SU-DHL-6 (cell line): Measurements from ENCODE around the gene SLC38A1.

Experiments used
- CTCF ChIP-seq: fragments of 200-600 bp; sonication (generic); IDR thresholded peaks from one replicate; pipeline ENCODE4 v1.5.1; 2017; ENCODE audit warnings: antibody characterized with exemption, mild to moderate bottlenecking, low read length, moderate library complexity; ENCODE audit not compliant: insufficient read depth, poor library complexity, severe bottlenecking
- EZH2phosphoT487 ChIP-seq: fragments of 200-600 bp; sonication (generic), shearing (Covaris generic); conservative IDR thresholded peaks from 2 replicates; pipeline ENCODE4 v1.6.1; 2018; ENCODE audit warnings: mild to moderate bottlenecking, antibody characterized with exemption, low read length, moderate library complexity, mixed read lengths

- TF ChIP-seq CTCF (no peak), EZH2phosphoT487 (no peak)
These were observed 41.2 kb downstream of the SLC38A1 start for GRCh38 chr12:46227616-46228015.
